Measurements from ENCODE around the gene PDZRN4.
"Not testable (repeated sequence)": the region's sequence is repeated elsewhere in the genome, so short reads cannot be mapped to it uniquely, and the experiment has no call there.

PDZRN4 gene

DNA sequence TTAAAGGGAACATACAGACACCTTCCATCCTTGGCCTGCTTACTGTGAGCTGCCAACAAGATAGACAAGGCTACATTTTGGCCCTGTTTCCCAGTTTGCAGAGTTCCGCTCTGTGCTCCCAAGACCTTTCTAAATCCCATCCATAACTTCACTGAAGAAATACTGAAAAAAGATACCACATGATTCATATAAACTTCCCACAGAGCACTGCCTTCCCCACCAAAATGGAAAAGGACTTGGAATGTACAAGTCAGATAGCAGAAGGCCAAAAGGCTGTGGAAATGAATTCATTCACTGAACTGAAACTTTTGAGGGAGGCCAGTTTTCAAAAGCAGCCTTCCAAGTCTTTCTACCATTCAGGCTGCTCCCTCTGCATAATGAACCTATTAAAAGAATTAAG is 29.6 kb downstream of the PDZRN4 start:
- no peak for DNase-seq (ENCODE audit: low spot score)

DNA sequence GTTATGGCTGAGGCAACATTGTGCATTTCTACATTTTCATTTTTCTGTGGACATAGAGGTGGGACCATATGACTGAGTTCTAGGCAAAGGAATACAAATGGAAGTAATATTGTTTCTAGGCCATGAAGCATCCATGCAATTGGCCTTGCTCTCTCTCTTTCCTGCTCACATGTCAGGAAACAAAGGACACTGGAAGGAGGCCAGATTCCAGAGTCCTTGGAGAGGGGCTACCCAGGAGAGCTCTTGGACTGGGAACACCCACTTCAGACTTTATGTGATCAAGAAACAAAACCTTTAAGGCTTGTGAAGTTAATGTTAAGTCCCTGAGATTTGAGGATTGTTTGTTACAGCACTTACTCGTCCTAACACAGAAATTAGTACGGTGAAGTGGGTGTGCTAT is 32.8 kb downstream of the PDZRN4 start:
- no peak for DNase-seq (ENCODE audit: low spot score)

DNA sequence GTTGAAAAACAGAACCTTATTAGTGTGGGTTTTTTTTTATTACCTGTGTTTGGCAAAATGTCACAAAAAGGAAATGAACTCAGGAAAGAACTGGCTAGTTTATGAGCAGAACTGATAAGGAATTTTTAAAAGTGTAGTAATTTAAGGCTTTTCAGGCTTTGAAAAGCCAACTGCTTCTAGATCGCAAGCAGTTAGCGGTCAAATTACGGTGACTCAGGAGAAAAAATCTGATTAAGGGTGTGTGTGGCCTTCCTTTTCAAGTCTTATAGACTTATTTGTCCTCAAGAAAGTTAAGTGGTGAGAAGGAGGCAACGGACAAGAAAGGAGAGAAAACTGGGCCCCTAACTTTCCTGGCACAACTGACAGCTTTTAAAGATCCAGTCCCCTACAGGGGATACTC is 33.4 kb downstream of the PDZRN4 start:
- DNase-seq (ENCODE audit: low spot score) = no peak

DNA sequence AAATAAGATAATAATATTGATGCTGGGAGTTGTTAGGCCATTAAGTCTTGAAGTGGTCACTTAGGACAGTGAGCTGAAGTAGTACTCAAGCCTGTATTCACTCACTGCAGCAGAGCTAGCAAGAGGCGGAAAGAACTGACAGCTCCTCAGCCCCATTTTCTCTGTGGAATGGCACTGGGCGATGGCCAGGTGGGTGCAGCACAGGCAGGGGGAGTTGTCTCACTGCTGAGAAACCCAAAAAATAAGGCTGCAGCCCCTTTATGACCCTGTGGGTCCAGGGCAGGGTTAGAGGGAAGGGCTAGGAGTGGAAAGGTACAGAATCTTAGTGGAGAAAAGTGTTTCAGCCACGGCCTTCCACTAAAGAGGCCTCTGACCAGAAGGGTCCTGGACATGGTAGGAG is 35.5 kb downstream of the PDZRN4 start:
- DNase-seq (ENCODE audit: low spot score) = no peak

DNA sequence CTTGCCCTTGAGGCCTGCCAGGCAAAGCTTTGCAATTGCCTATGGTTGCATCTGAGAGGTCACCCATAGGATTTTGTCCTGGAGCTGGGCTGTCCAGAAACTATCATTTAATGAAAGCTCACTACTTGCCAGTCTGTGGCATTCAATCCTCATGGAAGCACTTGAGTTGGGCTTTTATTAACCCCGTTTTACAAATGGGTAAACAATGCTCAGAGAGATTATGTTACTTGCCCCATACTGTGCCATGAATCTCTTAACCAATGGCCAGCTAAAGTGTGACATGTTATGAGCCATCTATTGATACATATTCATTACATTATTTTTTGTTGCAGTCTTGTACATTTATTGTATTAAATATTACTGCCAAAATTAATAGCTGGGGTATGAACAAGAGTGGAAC is 35.9 kb downstream of the PDZRN4 start:
- no peak for DNase-seq (ENCODE audit: low spot score)

DNA sequence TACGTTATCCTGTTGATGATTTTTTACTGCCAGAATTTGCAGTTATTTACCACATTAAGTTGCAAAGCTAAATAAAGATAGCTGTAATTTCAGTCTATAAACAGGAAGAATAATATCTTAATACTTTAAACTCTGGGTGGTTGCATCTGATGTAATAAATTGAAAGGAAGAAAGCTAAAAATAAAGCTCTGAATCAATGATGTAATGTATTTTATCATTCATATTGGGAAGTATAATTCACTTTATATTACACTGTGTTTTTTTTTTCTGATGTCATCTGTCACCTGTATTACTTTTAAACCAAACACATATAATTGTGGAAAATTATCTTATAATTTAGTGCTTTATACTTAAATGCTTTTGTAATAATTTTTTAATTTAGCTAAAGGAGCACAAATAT is 37.1 kb downstream of the PDZRN4 start:
- DNase-seq (ENCODE audit: low spot score) = no peak

DNA sequence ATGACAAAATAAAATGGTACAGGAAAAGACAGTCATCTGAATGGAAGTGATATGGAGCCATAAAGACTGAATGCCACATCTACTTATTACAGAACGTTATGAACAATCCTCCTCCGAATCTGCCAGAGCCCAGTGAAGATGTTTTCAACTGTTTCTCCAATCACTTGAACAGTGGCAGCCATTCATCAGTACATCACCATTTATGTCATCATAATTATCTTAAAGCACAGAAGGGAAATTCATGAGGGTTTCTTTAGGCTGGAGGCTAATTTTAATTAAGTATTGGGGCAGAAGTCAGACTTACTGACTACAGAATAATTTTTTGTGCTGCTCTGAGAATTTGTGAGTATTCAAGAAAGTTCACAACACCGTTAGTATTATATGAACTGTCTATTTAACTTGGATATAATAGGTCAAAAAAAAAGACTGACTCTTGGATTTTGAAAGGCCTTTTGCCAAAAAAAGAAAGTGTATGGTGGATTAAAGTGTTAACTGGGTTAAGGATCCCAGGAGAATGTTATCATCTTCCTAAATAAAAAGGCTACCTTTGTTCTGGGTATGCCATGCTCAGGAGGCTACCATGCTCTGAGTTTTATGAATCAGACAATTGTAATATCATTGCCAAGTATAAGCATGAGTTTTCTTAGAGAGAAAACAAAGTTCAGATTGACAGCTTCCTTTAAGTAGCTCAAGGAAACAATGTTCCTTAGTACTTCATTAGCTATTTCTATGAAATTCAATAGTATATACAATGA is 40.1 kb downstream of the PDZRN4 start:
- DNase-seq (ENCODE audit: low spot score) = no peak

DNA sequence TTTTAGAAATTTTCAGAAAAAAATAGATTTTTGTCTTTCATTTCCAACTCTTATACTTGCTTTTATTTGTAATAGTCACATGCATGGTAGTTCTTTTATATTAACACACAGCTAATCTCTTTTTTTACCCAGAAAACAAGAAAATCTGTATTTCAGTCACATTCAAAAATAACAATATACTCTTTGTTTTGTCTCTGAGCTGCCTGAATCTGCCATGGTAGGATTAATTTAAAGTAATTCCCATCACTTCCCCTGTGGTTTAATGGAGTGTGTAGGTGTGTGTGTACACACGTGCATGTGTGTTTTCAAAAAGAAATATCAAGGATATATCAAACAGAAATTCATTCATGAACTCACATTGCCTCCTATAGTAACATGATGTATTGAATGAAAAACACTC is 42.6 kb downstream of the PDZRN4 start:
- DNase-seq (ENCODE audit: low spot score) = no peak

DNA sequence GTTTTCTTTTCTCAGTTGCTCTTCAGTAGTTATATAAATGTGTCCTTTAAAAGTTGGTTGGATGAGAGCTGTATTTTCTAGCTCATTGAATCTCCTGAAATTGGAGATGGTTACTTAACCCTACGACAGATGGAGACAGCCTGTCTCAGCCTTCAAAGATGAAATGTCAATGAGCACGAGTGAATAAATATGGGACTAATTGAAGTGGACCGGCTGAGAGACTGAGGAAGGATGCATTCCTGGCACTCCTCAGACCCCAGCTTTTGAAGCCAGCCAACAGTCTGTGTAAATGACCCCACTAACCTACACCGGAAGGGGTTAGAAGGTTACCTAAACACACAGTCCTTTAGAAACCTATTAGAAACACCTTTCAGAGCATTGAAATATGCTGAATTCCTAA is 46.6 kb downstream of the PDZRN4 start:
- no peak for DNase-seq (ENCODE audit: low spot score)

DNA sequence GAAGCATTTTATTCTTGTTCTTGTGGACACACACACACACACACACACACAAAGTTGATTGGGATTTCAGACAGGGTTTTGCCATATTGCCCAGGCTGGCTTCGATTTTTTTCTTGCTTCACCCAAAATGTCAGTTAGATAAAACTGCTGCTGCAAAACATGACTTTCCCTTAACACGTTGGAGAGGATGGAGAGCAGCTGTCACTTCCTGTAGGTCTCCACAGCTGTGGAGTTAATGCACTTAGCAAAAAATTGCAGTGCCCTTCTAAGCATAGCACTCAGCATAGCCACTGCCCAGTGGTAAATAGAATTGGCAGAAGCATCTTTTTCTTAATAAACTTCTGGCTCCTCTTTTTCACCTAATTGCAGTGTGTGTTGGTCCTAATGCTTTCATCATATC is 54.5 kb downstream of the PDZRN4 start:
- DNase-seq (ENCODE audit: low spot score) = no peak

DNA sequence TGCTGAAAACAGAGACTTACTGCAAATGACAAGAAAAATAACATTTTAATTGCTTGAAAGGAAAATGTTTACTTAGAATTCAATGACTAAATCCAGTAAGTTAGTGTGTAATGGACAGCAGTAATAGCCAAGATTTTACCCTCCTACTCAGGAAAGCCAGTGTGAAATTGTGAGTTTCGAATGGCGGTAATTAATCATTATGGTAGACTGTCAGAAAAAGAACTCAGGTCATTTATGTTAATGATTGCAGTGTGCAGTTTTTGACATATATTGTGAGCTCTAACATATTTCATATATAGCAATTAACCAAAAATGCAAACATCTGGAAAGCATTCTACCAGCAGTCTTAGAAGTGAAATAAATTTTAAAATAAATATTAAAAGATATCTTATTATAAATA is 60.3 kb downstream of the PDZRN4 start:
- DNase-seq (ENCODE audit: low spot score) = no peak

DNA sequence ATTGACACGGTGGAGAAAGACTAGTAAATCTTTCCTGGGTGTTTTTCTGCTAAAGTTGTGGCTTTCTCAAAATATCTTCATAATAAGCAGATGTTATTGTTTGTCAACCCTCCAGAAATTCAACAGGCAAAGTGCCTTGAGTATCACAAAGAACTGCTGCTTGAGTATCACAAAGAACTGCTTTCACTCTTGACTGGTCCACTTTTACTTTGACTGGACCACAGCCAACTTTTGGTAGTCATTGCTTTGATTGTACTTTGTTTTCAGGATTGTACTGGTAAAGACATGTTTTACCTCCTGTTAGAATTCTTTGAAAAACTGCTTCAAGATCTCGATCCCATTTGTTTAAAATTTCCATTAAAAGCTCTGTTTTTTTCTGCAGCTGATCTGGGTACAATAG is 62.6 kb downstream of the PDZRN4 start:
- no peak for DNase-seq (ENCODE audit: low spot score)

DNA sequence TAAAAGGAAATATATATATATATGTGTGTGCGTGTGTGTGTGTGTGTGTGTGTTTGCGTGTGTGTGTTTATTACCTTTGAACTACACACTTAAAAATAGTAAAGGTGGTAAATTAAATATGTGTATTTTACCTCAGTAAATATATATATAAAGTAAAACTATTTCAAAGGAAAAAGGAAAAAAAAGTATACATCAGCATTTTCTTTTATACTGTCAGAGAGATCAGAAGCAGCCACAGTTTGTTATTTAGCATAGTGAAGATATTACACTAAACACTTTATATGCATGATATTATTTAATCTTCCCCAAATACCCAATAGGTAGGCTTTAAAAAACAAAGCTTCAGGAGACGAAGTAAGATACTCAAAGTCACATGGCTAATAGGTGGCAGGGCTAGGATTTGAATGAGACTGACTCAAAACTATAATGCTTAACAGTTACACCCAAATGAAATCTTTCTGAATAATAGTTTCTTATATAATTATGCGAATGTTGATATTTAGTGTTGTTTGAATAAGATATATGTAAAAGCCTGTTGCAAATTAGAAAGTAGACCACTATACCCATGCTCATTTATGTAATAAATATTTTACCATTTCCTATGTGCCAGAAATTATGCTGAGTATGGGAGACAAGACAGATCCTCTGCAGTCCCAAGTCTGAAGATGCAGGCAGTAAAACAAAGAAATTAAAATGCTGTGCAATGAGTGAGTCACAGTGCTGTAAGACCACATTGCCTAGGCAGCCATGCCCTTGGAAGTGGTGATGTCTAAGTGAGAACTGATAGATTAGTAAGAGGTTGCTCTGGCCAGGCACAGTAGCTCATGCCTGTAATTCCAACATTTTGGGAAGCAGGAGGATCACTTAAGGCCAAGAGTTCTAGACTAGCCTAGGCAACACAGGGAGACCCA is 66.1 kb downstream of the PDZRN4 start:
- DNase-seq (ENCODE audit: low spot score) = no peak

DNA sequence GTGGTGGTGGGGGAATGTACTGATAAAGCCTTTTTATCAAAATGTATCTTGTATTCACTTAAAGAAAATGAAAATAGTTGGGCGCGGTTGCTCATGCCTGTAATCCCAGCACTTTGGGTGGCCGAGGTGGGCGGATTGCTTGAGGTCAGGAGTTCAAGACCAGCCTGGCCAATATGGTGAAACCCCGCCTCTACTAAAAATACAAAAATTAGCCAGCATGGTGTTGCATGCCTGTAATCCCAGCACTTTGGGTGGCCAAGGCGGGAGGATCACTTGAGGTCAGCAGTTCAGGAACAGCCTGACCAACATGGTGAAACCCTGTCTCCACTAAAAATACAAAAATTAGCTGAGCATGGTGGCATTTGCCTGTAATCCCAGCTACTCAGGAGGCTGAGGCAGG is 75.1 kb downstream of the PDZRN4 start:
- DNase-seq (ENCODE audit: low spot score) = not testable (repeated sequence)

DNA sequence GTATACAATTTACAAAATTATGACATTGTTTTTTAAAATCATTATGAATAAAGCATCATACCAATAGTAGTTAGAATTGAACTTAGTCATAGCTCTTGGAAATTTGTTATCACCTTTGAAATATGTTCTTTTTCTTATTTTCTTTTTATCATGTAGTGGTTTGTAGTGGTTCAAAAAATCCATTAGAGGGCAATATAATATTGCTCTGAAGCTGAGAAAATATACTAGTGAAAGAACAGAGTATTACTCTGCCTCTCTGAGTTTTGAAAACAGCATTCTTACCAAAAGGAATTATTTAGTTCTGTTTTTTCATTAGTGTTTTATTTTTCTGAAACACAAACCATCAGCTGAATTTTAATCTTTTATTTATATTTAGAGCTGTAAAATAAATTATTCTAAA is 76.2 kb downstream of the PDZRN4 start:
- peak; percentile 3 for DNase-seq (ENCODE audit: low spot score)

DNA sequence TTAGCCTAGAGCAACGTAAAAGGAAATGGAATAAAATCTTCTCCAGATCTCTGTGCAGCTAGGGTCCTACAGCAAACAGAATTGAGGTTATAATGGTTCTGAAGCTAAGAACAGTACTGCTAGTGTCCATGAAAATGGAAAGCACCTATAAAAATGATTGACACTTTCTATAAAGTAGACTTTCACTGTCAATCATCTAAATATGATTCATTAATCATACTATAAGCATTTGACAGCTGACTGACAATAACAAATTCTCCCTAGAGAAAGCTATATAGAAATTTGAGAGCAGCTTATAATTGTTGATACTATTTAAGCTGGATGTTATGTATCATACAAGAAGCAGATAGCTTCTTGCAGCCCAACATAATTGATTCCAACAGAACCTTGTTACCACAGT is 80.9 kb downstream of the PDZRN4 start:
- no peak for DNase-seq (ENCODE audit: low spot score)

DNA sequence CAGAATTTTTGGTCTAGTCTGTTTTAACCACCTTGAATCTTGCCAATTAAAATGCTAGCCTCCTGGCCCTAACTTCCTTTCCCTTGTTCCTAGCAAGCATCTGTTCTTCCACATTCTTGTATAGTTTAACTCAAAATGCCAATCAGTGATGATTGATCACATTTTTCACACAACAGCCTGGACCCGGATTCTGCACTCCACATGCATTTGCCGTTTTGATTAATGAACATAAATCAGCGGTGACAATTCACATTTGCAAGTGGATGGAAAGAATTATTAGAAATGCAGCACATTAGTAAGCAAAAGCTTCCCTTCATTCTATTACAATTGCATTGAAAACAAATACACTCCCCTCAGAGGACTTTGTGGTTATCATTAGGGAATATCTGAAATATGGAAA is 83.4 kb downstream of the PDZRN4 start:
- DNase-seq (ENCODE audit: low spot score) = no peak

DNA sequence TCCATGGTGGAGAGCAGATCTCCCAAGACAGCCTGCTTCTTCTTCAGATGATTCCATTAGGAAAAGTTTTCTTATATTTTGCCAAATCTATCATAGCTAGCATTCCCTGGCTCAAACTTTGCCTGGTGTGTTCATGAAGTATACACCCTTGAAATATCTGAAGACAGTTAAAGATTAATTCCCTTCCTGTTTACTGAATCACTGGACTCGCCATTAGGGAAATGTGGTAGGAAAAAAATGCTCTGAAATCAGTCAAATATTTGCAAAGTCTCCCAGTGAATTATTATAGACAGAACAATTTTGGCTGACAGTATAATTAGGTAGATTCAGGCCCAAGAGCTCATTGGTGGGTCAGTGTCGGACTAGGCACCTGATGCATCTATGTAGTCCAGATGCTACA is 86.5 kb downstream of the PDZRN4 start:
- no peak for DNase-seq (ENCODE audit: low spot score)

DNA sequence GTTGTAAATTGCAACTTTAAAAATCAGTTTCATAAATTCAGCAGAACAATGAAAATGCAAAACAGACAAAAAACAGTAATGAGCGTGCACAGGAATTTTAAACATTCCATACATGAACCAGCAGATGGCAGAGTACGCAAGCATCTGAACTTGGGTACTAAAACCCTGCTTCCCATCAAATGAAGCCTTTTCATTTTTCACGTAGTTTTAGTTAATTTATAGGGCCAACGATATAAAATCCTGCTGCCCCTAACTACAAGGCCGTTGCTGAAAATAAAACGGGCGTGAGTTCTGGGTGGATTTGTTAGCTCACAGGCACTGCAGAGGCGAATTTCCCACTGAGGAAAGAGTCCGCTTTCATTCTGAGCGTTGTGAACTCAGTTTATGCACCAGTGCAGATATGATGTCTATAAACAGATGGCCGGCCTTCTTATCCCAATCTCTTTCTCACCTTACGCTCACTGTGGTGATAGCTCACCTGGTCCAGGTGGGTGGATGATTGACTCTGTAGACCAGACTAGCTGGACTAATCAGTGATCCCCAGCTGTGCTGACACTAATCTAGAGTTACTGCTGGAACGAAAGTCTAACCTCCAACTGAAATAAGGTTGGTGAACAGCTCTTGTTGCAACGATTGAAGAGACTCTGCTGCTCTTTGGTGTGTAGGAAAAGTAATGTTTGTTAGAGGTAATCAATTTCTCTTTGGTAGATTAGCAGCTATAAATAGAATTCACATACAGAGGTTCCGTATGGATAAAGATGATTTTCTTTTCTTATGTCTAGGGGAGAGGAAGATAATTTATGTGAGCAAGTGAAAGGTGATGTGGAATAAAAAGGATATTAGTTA is 89.2 kb downstream of the PDZRN4 start:
- DNase-seq (ENCODE audit: low spot score) = peak; percentile 20

DNA sequence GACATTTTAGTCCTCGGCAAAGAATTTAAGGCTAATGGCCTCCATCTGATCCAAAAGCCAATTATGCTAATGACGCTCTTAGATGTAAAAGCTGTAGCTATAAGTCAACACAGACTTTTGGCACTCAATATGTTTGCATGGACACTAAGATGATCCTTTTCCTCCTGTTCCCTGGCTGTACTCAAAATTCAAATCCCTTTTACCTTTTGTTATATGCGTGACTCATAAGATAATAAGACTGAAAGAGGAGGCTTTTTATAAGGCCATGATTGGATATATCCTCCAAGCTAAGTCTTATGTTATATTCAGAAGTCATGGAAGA is 89.8 kb downstream of the PDZRN4 start:
- DNase-seq (ENCODE audit: low spot score) = no peak

DNA sequence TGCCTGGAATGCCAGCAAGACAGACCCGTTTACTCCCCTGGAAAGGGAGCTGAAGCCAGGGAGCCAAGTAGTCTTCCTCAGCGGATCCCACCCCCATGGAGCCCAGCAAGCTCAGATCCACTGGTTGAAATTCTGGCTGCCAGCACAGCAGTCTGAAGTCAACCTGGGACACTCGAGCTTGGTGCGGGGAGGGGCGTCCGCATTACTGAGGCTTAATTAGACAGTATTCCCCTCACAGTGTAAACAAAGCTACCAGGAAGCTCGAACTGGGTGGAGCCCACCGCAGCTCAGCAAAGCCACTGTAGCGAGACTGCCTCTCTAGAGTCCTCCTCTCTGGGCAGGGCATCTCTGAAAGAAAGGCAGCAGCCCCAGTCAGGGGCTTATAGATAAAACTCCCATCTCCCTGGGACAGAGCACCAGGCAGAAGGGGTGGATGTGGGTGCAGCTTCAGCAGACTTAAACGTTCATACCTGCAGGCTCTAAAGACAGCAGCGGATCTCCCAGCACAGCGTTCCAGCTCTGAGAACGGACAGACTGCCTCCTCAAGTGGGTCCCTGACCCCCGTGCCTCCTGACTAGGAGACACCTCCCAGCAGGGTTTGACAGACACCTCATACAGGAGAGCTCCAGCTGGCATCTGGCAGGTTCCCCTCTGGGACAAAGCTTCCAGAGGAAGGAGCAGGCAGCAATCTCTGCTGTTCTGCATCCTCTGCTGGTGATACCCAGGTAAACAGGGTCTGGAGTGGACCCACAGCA is 92.4 kb downstream of the PDZRN4 start:
- not testable (repeated sequence) for DNase-seq (ENCODE audit: low spot score)

DNA sequence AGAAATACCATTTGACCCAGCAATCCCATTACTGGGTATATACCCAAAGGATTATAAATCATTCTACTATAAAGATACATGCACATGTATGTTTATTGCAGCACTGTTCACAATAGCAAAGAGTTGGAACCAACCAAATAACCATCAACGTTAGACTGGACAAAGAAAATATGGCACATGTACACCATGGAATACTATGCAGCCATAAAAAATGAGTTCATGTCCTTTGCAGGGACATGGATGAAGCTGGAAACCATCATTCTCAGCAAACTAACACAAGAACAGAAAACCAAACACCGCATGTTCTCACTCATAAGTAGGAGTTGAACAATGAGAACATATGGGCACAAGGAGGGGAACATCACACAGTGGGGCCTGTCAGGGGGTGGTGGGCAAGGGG is 97.3 kb downstream of the PDZRN4 start:
- not testable (repeated sequence) for DNase-seq (ENCODE audit: low spot score)
